ENCODE measurements around the gene SRP54. TPM values are rescaled to one million over a fixed set of nuclear protein-coding genes. Genes with fewer than 3 reads are reported as not detected.

SRP54 gene
- total and polyA plus RNA-seq, 2 of the 8 experiments (the other 6 are each of a cell fraction or from before 2014, with no cell fraction given), result 19.7 to 60.0 TPM

DNA sequence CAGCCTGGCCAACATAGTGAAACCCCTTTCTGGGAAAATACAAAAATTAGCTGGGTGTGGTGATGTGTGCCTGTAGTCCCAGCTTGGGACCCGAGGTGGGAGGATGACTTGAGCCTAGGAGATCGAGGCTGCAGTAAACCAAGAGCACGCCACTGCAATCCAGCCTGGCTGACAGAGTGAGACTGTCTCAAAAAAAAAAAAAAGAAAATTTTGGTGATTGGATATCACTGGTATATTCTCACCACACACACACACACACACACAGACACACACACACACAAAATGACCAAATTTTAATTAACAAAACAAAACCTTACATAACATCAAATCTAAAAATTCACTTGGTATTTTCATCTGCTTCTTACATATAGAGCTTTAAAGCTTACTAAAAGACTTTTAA lies 59.8 kb downstream of the SRP54 start (continued):
- TF ChIP-seq, protein P1, sequence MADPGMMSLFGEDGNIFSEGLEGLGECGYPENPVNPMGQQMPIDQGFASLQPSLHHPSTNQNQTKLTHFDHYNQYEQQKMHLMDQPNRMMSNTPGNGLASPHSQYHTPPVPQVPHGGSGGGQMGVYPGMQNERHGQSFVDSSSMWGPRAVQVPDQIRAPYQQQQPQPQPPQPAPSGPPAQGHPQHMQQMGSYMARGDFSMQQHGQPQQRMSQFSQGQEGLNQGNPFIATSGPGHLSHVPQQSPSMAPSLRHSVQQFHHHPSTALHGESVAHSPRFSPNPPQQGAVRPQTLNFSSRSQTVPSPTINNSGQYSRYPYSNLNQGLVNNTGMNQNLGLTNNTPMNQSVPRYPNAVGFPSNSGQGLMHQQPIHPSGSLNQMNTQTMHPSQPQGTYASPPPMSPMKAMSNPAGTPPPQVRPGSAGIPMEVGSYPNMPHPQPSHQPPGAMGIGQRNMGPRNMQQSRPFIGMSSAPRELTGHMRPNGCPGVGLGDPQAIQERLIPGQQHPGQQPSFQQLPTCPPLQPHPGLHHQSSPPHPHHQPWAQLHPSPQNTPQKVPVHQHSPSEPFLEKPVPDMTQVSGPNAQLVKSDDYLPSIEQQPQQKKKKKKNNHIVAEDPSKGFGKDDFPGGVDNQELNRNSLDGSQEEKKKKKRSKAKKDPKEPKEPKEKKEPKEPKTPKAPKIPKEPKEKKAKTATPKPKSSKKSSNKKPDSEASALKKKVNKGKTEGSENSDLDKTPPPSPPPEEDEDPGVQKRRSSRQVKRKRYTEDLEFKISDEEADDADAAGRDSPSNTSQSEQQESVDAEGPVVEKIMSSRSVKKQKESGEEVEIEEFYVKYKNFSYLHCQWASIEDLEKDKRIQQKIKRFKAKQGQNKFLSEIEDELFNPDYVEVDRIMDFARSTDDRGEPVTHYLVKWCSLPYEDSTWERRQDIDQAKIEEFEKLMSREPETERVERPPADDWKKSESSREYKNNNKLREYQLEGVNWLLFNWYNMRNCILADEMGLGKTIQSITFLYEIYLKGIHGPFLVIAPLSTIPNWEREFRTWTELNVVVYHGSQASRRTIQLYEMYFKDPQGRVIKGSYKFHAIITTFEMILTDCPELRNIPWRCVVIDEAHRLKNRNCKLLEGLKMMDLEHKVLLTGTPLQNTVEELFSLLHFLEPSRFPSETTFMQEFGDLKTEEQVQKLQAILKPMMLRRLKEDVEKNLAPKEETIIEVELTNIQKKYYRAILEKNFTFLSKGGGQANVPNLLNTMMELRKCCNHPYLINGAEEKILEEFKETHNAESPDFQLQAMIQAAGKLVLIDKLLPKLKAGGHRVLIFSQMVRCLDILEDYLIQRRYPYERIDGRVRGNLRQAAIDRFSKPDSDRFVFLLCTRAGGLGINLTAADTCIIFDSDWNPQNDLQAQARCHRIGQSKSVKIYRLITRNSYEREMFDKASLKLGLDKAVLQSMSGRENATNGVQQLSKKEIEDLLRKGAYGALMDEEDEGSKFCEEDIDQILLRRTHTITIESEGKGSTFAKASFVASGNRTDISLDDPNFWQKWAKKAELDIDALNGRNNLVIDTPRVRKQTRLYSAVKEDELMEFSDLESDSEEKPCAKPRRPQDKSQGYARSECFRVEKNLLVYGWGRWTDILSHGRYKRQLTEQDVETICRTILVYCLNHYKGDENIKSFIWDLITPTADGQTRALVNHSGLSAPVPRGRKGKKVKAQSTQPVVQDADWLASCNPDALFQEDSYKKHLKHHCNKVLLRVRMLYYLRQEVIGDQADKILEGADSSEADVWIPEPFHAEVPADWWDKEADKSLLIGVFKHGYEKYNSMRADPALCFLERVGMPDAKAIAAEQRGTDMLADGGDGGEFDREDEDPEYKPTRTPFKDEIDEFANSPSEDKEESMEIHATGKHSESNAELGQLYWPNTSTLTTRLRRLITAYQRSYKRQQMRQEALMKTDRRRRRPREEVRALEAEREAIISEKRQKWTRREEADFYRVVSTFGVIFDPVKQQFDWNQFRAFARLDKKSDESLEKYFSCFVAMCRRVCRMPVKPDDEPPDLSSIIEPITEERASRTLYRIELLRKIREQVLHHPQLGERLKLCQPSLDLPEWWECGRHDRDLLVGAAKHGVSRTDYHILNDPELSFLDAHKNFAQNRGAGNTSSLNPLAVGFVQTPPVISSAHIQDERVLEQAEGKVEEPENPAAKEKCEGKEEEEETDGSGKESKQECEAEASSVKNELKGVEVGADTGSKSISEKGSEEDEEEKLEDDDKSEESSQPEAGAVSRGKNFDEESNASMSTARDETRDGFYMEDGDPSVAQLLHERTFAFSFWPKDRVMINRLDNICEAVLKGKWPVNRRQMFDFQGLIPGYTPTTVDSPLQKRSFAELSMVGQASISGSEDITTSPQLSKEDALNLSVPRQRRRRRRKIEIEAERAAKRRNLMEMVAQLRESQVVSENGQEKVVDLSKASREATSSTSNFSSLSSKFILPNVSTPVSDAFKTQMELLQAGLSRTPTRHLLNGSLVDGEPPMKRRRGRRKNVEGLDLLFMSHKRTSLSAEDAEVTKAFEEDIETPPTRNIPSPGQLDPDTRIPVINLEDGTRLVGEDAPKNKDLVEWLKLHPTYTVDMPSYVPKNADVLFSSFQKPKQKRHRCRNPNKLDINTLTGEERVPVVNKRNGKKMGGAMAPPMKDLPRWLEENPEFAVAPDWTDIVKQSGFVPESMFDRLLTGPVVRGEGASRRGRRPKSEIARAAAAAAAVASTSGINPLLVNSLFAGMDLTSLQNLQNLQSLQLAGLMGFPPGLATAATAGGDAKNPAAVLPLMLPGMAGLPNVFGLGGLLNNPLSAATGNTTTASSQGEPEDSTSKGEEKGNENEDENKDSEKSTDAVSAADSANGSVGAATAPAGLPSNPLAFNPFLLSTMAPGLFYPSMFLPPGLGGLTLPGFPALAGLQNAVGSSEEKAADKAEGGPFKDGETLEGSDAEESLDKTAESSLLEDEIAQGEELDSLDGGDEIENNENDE (IDR thresholded peaks at IDR 0.05; ENCODE audit: insufficient replicate concordance, low read length), result no peak
- TF ChIP-seq TCF12 (IDR thresholded peaks at IDR 0.05; ENCODE audit: low read depth, low read length), result no peak
- no peak for TF ChIP-seq POU5F1 (IDR thresholded peaks at IDR 0.05; ENCODE audit: low read depth, low read length)
- TF ChIP-seq CBX5 (IDR thresholded peaks at IDR 0.05; ENCODE audit: low read depth, low read length), result no peak
- no peak for TF ChIP-seq TEAD4 (IDR thresholded peaks at IDR 0.05; ENCODE audit: low read depth, low read length)
- TF ChIP-seq USF2 (IDR thresholded peaks at IDR 0.05; ENCODE audit: low read length), result no peak
- TF ChIP-seq SUZ12 (IDR thresholded peaks at IDR 0.05; ENCODE audit: low read length), result no peak
- no peak for TF ChIP-seq ASH2L (IDR thresholded peaks at IDR 0.05; ENCODE audit: low read length)

Measured in H1 (cell line).